Measurements from ENCODE around the gene FAM89A. TPM values are rescaled to one million over a fixed set of nuclear protein-coding genes. Genes with fewer than 3 reads are reported as not detected.

Gene FAM89A
- polyA plus RNA-seq, 1 donor (not counting 4 experiments of a cell fraction or from before 2014, with no cell fraction given), result 32.3 TPM

DNA sequence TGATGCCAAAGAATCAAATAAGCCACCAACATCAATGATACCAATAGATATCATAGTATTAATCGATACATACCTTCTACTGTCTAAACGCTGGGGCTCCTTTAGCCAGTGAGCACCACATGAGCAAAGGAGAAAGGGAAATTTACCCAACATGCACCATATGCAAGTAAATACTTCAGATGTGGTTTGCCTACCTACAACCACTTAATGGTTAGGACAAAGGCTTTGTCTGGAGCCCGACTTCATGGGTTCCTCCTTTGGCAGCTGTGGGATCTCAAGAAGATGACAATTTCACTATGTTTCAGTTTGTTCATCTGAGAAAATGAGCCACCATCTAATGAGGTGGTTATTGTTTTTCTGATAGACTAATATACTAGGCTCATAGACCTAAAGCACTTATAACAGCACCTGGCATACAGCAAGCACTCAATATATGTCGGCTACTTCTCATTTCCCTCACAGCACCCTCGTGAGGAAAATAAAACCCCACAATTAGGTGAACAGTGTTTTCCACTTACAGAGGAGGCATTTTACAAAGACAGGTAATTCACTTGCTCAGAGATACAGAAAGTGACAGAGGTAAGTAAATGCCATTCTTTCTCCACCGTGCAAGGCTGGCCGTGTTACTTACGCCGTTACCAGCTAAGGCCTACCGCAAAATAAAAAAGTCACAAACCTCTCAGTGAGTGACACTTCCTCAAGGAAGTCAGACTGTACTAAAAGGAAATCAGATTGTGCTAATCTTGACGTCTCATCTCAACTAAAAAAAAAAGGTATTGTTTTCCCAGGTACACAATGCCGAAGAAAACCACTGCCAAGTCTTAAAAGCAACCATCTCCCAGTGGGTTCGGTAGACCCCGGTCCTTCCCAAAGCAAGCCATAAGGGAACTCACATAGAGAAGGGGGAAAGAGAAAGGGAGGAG, 63.0 kb downstream of the FAM89A start:
- Histone ChIP-seq H3K9me1 (ENCODE audit: control insufficient read depth, extremely low read depth, insufficient read depth, low read length) (no peaks in the 10 kb centered on the region), H2AFZ (ENCODE audit: control insufficient read depth, low read length) (no peak overlapping the region), H3K4me2 (ENCODE audit: control insufficient read depth, extremely low read depth, insufficient read depth, low read depth, low read length) (peak overlapping the region; percentile 96), H3K27ac (ENCODE audit: control insufficient read depth, insufficient read depth, low read length) (no peak overlapping the region), H3K4me1 (ENCODE audit: control insufficient read depth, extremely low read depth, insufficient read depth, low read length) (peaks cover 12% of the 10 kb centered on the region), H3K4me3 (ENCODE audit: control insufficient read depth in 2 of 3, extremely low read depth in 1 of 3, insufficient read depth in 2 of 3, low read depth in 1 of 3, low read length in 3 of 3) (peak overlapping the region; percentile 77 to 92 (median 87)), H3K9me3 (ENCODE audit: control insufficient read depth, low read depth, low read length) (no peaks in the 10 kb centered on the region), H3K27me3 (ENCODE audit: control insufficient read depth, extremely low read depth, insufficient read depth, low read length) (no peaks in the 10 kb centered on the region), H3K9ac (ENCODE audit: control insufficient read depth, extremely low read depth, insufficient read depth, low read length) (peak overlapping the region; percentile 65), H4K20me1 (ENCODE audit: control insufficient read depth, extremely low read depth, insufficient read depth, low read length) (no peaks in the 10 kb centered on the region), H3K79me2 (ENCODE audit: control insufficient read depth, insufficient read depth, low read length) (peaks cover 43% of the 10 kb centered on the region), H3K36me3 (ENCODE audit: control insufficient read depth in 2 of 2, extremely low read depth in 1 of 2, insufficient read depth in 2 of 2, low read length in 2 of 2) (peaks cover 6 to 18% of the 10 kb centered on the region in 2 experiments)
- dilution Hi-C loops (cut with MboI; ENCODE audit: extremely low pct_ligation_motif_present, low sequenced_read_pairs), result no loop called here
- DNase-seq (ENCODE audit: low read depth, low spot score) (no peak), FAIRE-seq (no peak)
- TF ChIP-seq, protein P1, sequence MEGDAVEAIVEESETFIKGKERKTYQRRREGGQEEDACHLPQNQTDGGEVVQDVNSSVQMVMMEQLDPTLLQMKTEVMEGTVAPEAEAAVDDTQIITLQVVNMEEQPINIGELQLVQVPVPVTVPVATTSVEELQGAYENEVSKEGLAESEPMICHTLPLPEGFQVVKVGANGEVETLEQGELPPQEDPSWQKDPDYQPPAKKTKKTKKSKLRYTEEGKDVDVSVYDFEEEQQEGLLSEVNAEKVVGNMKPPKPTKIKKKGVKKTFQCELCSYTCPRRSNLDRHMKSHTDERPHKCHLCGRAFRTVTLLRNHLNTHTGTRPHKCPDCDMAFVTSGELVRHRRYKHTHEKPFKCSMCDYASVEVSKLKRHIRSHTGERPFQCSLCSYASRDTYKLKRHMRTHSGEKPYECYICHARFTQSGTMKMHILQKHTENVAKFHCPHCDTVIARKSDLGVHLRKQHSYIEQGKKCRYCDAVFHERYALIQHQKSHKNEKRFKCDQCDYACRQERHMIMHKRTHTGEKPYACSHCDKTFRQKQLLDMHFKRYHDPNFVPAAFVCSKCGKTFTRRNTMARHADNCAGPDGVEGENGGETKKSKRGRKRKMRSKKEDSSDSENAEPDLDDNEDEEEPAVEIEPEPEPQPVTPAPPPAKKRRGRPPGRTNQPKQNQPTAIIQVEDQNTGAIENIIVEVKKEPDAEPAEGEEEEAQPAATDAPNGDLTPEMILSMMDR (optimal IDR thresholded peaks at IDR 0.05 in 1 of 3, IDR thresholded peaks at IDR 0.05 in 1 of 3, conservative IDR thresholded peaks at IDR 0.05 in 1 of 3; ENCODE audit: extremely low read depth in 1 of 3, insufficient read depth in 2 of 3, low read length in 3 of 3), result no peak
- TF ChIP-seq EZH2 (IDR thresholded peaks at IDR 0.05; ENCODE audit: low read length), result no peak

DNA sequence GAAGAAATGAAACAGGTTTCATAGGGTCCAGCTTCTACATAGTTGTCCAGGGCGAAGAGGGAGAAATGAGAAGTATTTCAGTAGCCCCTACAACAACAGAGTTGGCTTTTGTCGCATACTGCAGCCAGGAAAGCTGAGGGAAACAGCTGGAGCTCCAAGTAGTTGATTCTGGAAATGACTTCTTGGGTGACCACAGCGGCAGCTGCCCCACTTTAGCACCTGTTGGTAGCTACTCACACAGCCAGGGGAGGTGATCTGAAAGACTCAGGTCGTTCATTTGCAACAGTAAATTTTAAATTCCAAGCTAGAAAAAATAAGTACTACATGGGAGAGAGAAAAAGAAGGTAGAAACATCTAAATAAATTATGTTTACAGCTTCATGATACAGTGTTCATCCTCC, 63.7 kb downstream of the FAM89A start:
- no peak for FAIRE-seq
- H3K9ac ChIP-seq (ENCODE audit: control insufficient read depth, extremely low read depth, insufficient read depth, low read length), result no peak overlapping the region
- H3K9me1 ChIP-seq (ENCODE audit: control insufficient read depth, extremely low read depth, insufficient read depth, low read length), result no peaks in the 10 kb centered on the region
- no peak overlapping the region for H2AFZ ChIP-seq (ENCODE audit: control insufficient read depth, low read length)
- H3K27ac ChIP-seq (ENCODE audit: control insufficient read depth, insufficient read depth, low read length), result no peak overlapping the region
- DNase-seq (ENCODE audit: low read depth, low spot score), result no peak
- H3K27me3 ChIP-seq (ENCODE audit: control insufficient read depth, extremely low read depth, insufficient read depth, low read length), result no peaks in the 10 kb centered on the region
- H3K36me3 ChIP-seq (ENCODE audit: control insufficient read depth in 2 of 2, extremely low read depth in 1 of 2, insufficient read depth in 2 of 2, low read length in 2 of 2), result peaks cover 6 to 15% of the 10 kb centered on the region in 2 experiments
- no peak overlapping the region for H3K4me2 ChIP-seq (ENCODE audit: control insufficient read depth, extremely low read depth, insufficient read depth, low read depth, low read length)
- no peaks in the 10 kb centered on the region for H4K20me1 ChIP-seq (ENCODE audit: control insufficient read depth, extremely low read depth, insufficient read depth, low read length)
- no peak overlapping the region for H3K4me3 ChIP-seq (ENCODE audit: control insufficient read depth in 2 of 3, extremely low read depth in 1 of 3, insufficient read depth in 2 of 3, low read depth in 1 of 3, low read length in 3 of 3)
- dilution Hi-C loops (cut with MboI; ENCODE audit: extremely low pct_ligation_motif_present, low sequenced_read_pairs), result no loop called here
- peaks cover 12% of the 10 kb centered on the region for H3K4me1 ChIP-seq (ENCODE audit: control insufficient read depth, extremely low read depth, insufficient read depth, low read length)
- TF ChIP-seq, protein P1 (optimal IDR thresholded peaks at IDR 0.05 in 1 of 3, IDR thresholded peaks at IDR 0.05 in 1 of 3, conservative IDR thresholded peaks at IDR 0.05 in 1 of 3; ENCODE audit: extremely low read depth in 1 of 3, insufficient read depth in 2 of 3, low read length in 3 of 3), result no peak
- no peak for TF ChIP-seq EZH2 (IDR thresholded peaks at IDR 0.05; ENCODE audit: low read length)
- H3K9me3 ChIP-seq (ENCODE audit: control insufficient read depth, low read depth, low read length), result no peaks in the 10 kb centered on the region
- H3K79me2 ChIP-seq (ENCODE audit: control insufficient read depth, insufficient read depth, low read length), result peaks cover 42% of the 10 kb centered on the region

All from keratinocyte (primary cell).